Thyroid gland (tissue), 4 donors: ENCODE measurements around the gene TAC3. TPM values are rescaled to one million over a fixed set of nuclear protein-coding genes. Genes with fewer than 3 reads are reported as not detected.

ENCODE experiments used
- DNase-seq, 2 donors: peaks; one replicate each; pipeline ENCODE4 v3.0.0-alpha.2; 2019
- H3K27ac ChIP-seq, 3 donors: fragments of 200-600 bp; sonication (generic); 1 replicate in 2 of 3; 2 replicates in 1 of 3; pipeline ENCODE4 v1.5.1; 2016 to 2019; ENCODE audit warnings: mild to moderate bottlenecking in 1 of 3, moderate library complexity in 1 of 3
- H3K27me3 ChIP-seq: fragments of 200-600 bp; sonication (generic); one replicate; pipeline ENCODE4 v1.5.1; 2019
- H3K36me3 ChIP-seq, 2 donors: fragments of 200-600 bp; sonication (generic); one replicate each; pipeline ENCODE4 v1.5.1; 2016 to 2019
- H3K4me1 ChIP-seq, 2 donors: fragments of 200-600 bp; sonication (generic); one replicate each; pipeline ENCODE4 v1.5.1; 2017 to 2019
- H3K4me3 ChIP-seq, 3 donors: fragments of 200-600 bp; sonication (generic); replicated peaks in 1 of 3; 1 replicate in 2 of 3; 2 replicates in 1 of 3; pipeline ENCODE4 v1.5.1; 2016; ENCODE audit warnings: mild to moderate bottlenecking in 1 of 3
- H3K9me3 ChIP-seq: fragments of 200-600 bp; sonication (generic); one replicate; pipeline ENCODE4 v1.5.1; 2017
- POLR2A ChIP-seq, 2 donors: fragments of 450-650 bp; IDR thresholded peaks; one replicate each; pipeline ENCODE4 v1.6.1; 2017; ENCODE audit warnings: antibody characterized with exemption in 2 of 2, mild to moderate bottlenecking in 2 of 2, moderate library complexity in 1 of 2
- WGBS, 2 donors: methylation state at CpG; one replicate each; pipeline ENCODE4 v1.1.5; 2017; 5-methylcytosine and 5-hydroxymethylcytosine counted together
- intact Hi-C: fragments of 100-400 bp; cut with DNase I; formaldehyde crosslinking; loops from one replicate; pipeline ENCODE4 v1.15.1; 2023
- total RNA-seq, 4 donors: library from RNA; depleted of rRNA; stranded (reverse); fragments of >200 nt; gene quantifications; one replicate each; pipeline ENCODE4 v1.2.3, GENCODE V29; 2016
- TF ChIP-seq, protein P1 (sequence below), 6 experiments: fragments of 200-600 bp in 3 of 6; fragments of 450-650 bp in 3 of 6; sonication (generic) in 3 of 6; IDR thresholded peaks; one replicate each; pipeline ENCODE4 v1.5.1; 2016 to 2019; ENCODE audit warnings: antibody characterized with exemption in 6 of 6, mild to moderate bottlenecking in 2 of 6, inconsistent platforms in 1 of 6, moderate library complexity in 1 of 6

TAC3 gene
- total RNA-seq, 4 donors from 2014 or later, result not detected

DNA sequence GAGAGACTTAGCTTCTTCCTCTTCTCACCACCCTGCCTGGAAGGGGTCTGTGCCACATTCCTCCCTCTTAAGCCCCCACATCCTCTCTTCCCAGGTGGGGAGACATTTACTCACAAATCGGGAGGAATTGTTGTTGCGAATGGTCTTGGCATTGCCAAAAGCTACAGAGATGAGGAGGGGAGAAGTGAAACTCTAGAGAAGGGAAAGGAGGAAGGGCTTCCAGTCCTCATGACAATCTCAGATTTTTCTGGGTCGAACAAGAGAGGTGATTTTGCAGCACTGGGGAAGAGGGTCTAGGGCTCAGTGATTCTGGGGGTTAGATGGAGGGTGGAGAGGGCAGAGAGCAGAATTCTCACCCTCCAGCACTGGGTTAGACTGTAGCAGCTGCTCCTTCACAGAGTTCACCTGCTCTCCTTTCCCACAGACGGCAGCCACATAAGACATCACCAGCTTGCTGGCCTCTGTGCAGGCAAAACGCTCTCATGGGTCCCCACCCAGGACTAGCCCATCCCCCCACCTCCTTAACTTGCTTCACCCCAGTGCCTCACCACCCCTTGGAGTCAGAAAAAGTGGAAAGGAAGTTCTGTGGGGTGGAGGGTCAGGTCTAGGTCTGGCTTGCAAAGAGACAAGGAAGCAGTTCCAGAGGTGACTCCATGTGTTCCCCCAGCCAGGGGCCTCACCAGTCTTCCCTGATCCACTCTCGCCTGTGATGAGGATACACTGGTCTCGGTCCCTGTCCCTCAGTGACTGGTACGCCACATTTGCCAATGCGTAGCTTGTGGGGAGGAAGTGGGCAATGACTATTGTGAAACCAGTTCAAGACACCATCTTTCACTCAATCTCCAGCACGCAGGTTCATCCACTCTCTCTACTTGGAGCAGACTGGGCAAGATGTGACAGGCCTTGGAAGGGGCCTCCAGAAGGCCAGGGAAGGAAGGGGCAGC is 30.9 kb upstream of the TAC3 start:
- intact Hi-C loops, result no loop called here
- no peak overlapping the region for H3K27ac ChIP-seq
- WGBS, 2 donors, result 73 to 78% methylated on average over 10 of the region's 10 CpGs
- H3K4me1 ChIP-seq, result no peaks in the 10 kb centered on the region
- no peaks in the 10 kb centered on the region for H3K27me3 ChIP-seq
- H3K9me3 ChIP-seq, result no peaks in the 10 kb centered on the region
- TF ChIP-seq, protein P1, sequence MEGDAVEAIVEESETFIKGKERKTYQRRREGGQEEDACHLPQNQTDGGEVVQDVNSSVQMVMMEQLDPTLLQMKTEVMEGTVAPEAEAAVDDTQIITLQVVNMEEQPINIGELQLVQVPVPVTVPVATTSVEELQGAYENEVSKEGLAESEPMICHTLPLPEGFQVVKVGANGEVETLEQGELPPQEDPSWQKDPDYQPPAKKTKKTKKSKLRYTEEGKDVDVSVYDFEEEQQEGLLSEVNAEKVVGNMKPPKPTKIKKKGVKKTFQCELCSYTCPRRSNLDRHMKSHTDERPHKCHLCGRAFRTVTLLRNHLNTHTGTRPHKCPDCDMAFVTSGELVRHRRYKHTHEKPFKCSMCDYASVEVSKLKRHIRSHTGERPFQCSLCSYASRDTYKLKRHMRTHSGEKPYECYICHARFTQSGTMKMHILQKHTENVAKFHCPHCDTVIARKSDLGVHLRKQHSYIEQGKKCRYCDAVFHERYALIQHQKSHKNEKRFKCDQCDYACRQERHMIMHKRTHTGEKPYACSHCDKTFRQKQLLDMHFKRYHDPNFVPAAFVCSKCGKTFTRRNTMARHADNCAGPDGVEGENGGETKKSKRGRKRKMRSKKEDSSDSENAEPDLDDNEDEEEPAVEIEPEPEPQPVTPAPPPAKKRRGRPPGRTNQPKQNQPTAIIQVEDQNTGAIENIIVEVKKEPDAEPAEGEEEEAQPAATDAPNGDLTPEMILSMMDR (IDR thresholded peaks at IDR 0.05), result no peak
- no peak for TF ChIP-seq POLR2A (IDR thresholded peaks at IDR 0.05)
- no peak overlapping the region for H3K4me3 ChIP-seq
- no peak for DNase-seq
- no peaks in the 10 kb centered on the region for H3K36me3 ChIP-seq

DNA sequence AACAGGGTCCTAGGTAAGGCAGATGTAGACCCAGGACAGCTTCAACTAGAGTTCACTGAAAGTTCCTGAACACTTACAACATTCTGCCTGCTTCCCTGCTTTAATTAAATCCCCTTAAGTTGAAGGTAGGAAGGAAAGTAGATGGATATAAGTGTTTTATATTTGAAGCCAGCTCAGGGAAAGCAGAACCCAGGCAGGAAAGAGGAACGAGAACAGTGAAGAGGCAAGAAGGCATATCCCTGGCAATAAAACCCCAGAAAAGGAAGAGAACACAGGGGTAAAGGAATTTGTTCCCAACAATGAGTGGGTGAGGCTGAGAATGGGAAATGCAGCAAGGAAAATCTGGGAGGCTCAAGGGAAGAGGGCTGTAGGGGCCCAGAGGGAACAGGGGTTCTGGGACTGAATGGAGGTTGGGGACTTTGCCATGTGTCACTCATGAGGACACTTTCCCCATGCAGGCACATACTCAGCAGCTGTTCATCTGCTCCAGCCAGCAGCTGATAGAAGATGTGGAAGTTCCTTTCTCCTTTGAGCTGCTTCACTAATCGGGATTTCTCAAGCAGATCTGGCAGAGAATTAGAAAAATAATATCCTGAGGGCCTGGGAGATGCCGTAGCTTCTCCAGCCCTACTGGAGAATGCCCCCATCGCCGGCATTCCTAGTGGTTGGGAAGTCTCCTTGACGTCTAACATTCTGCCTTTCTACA is 29.9 kb upstream of the TAC3 start:
- Histone ChIP-seq H3K36me3 (no peaks in the 10 kb centered on the region), H3K4me1 (no peaks in the 10 kb centered on the region), H3K4me3 (no peak overlapping the region), H3K9me3 (no peaks in the 10 kb centered on the region), H3K27me3 (no peaks in the 10 kb centered on the region), H3K27ac (no peak overlapping the region)
- no peak for TF ChIP-seq POLR2A (IDR thresholded peaks at IDR 0.05)
- TF ChIP-seq, protein P1 (IDR thresholded peaks at IDR 0.05), result no peak
- DNase-seq, result no peak
- intact Hi-C loops, result no loop called here
- 64 to 74% methylated on average over 6 of the region's 6 CpGs for WGBS, 2 donors

DNA sequence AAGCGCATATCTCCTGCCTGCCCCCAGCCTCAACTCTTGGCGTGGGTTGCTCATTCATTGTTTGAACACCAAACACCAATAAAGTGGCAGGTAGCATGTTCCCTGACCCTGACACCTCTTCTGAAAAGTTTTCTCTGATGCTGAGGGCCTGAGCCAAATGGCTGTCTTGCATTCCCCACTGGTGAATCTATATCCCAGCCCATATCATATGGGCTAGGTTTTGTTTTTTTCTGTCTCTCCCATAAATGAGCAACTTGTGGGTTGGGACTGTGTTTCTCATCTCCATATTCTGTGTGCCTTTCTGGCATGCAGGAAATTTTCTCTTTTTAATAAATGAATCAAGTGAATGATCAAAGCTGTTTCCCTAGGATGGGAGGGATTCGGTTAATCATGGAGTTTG is 28.6 kb upstream of the TAC3 start:
- intact Hi-C loops, result no loop called here
- DNase-seq, result no peak
- Histone ChIP-seq H3K9me3 (no peaks in the 10 kb centered on the region), H3K27me3 (no peaks in the 10 kb centered on the region), H3K4me3 (no peak overlapping the region), H3K27ac (no peak overlapping the region), H3K36me3 (no peaks in the 10 kb centered on the region), H3K4me1 (no peaks in the 10 kb centered on the region)
- TF ChIP-seq, protein P1 (IDR thresholded peaks at IDR 0.05), result no peak
- no peak for TF ChIP-seq POLR2A (IDR thresholded peaks at IDR 0.05)
- 87 to 93% methylated on average over 3 of the region's 3 CpGs for WGBS, 2 donors

DNA sequence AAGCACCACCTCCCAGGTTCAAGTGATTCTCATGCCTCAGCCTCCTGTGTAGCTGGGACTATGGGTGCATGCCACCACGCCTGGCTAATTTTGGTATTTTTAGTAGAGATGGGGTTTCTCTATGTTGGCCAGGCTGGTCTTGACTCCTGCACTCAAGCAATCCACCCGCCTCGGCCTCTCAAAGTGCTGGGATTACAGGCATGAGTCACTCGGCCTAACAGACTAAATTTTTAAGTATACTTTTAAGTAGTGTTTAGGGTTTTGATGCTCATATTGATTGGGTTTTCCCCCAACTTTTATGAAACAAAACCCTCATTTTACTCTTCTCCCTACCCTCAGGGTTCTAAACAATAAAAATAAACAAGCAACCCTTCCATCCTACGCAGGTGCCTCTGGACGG is 28.1 kb upstream of the TAC3 start:
- no peak overlapping the region for H3K4me3 ChIP-seq
- H3K9me3 ChIP-seq, result no peaks in the 10 kb centered on the region
- no peaks in the 10 kb centered on the region for H3K4me1 ChIP-seq
- no peak for DNase-seq
- TF ChIP-seq, protein P1 (IDR thresholded peaks at IDR 0.05), result no peak
- no peak for TF ChIP-seq POLR2A (IDR thresholded peaks at IDR 0.05)
- intact Hi-C loops, result no loop called here
- H3K36me3 ChIP-seq, result no peaks in the 10 kb centered on the region
- H3K27me3 ChIP-seq, result no peaks in the 10 kb centered on the region
- WGBS, 2 donors, result 82 to 83% methylated on average over 6 of the region's 6 CpGs
- H3K27ac ChIP-seq, result no peak overlapping the region

DNA sequence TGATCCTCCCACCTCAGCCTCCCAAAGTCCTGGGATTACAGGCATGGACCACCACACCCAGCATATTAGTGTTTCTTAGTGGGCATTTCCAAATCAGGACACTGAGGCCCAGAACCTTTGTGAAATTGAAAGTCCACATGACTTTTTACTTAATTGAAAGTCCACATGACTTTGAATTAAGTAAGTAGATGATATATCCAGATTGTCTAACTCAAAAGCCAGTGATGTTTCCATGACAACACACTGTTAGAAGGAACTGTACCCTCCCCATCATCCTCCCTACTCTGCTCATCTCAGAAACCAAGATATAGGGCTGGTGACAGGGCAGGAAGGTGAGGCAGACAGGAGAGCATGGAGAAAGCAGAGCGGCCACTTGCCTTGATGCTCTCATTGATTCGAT is 26.4 kb upstream of the TAC3 start:
- H3K27me3 ChIP-seq, result no peaks in the 10 kb centered on the region
- H3K27ac ChIP-seq, result no peak overlapping the region
- intact Hi-C loops, result no loop called here
- H3K36me3 ChIP-seq, result no peaks in the 10 kb centered on the region
- no peaks in the 10 kb centered on the region for H3K9me3 ChIP-seq
- no peaks in the 10 kb centered on the region for H3K4me1 ChIP-seq
- TF ChIP-seq, protein P1 (IDR thresholded peaks at IDR 0.05), result no peak
- no peak for TF ChIP-seq POLR2A (IDR thresholded peaks at IDR 0.05)
- 100% methylated on average over 2 of the region's 2 CpGs for WGBS, 2 donors
- H3K4me3 ChIP-seq, result no peak overlapping the region
- no peak for DNase-seq
